OCI-LY7 (cell line): ENCODE measurements around the gene DLGAP4.

Experiments used
- EZH2phosphoT487 ChIP-seq: fragments of 200-600 bp; sonication (generic); IDR thresholded peaks from 2 replicates; pipeline ENCODE4 v1.6.1; 2018; ENCODE audit warnings: low read depth, borderline replicate concordance, mild to moderate bottlenecking, mixed run types, antibody characterized with exemption, low read length, moderate library complexity, mixed read lengths
- TF ChIP-seq, protein P1 (sequence below): fragments of 200-600 bp; sonication (generic); conservative IDR thresholded peaks from 2 replicates; pipeline ENCODE4 v1.5.1; 2014; ENCODE audit warnings: mild to moderate bottlenecking, antibody characterized with exemption, low read length, moderate library complexity, mixed read lengths

DNA sequence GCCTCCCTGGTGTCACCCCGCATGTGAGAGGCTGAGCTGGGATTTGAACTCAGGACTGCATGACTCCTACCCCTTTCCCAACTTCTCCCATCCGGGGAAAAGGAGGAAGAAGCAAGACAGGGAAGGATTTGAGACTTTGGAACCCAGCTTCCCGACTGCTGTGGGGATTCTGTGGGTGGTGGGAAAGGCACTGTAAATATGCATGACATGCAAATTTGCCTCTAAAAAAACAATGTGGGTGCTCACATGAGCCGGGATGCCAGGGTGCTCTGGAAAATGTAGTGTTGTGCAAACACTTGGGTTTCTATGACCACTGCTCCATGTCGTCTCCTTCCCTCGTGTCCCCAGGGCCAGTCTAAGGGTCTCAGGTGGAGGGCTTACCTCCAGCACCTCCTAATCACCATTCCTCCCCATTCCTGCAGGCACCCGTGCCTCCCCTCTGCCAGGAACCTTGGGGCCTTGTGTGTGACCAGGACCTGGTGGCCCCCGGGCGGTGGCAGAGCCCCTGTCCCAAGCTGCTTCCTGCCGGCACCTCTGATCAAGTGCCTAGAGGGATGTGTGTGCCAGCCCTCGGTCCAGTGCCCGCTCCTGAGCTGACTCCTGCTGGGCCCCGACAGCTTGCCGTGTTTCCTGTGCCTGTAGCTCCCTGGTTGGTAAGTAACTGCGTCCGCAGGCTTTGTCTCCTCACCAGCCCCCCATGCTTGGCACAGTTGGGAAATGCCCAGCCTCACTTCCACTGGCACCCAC, 60.7 kb downstream of the DLGAP4 start:
- TF ChIP-seq, protein P1, sequence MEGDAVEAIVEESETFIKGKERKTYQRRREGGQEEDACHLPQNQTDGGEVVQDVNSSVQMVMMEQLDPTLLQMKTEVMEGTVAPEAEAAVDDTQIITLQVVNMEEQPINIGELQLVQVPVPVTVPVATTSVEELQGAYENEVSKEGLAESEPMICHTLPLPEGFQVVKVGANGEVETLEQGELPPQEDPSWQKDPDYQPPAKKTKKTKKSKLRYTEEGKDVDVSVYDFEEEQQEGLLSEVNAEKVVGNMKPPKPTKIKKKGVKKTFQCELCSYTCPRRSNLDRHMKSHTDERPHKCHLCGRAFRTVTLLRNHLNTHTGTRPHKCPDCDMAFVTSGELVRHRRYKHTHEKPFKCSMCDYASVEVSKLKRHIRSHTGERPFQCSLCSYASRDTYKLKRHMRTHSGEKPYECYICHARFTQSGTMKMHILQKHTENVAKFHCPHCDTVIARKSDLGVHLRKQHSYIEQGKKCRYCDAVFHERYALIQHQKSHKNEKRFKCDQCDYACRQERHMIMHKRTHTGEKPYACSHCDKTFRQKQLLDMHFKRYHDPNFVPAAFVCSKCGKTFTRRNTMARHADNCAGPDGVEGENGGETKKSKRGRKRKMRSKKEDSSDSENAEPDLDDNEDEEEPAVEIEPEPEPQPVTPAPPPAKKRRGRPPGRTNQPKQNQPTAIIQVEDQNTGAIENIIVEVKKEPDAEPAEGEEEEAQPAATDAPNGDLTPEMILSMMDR: no peak
- no peak for TF ChIP-seq EZH2phosphoT487
